Fibroblast of mammary gland (primary cell): Measurements from ENCODE around the gene DENND6B.

ENCODE experiments used
- DNase-seq: peaks from one replicate; pipeline ENCODE4 v3.0.0-alpha.2; 2010; ENCODE audit warnings: low read depth
- H3K4me3 ChIP-seq: 2 replicates; pipeline ENCODE4 v1.5.1; 2011; ENCODE audit warnings: low read depth, mild to moderate bottlenecking, low read length, moderate library complexity; ENCODE audit not compliant: control insufficient read depth
- TF ChIP-seq, protein P1 (sequence below): conservative IDR thresholded peaks from 2 replicates; pipeline ENCODE4 v1.5.1; 2011; ENCODE audit warnings: low read depth, low read length, inconsistent platforms; ENCODE audit not compliant: control insufficient read depth, insufficient read depth

The DENND6B gene

DNA sequence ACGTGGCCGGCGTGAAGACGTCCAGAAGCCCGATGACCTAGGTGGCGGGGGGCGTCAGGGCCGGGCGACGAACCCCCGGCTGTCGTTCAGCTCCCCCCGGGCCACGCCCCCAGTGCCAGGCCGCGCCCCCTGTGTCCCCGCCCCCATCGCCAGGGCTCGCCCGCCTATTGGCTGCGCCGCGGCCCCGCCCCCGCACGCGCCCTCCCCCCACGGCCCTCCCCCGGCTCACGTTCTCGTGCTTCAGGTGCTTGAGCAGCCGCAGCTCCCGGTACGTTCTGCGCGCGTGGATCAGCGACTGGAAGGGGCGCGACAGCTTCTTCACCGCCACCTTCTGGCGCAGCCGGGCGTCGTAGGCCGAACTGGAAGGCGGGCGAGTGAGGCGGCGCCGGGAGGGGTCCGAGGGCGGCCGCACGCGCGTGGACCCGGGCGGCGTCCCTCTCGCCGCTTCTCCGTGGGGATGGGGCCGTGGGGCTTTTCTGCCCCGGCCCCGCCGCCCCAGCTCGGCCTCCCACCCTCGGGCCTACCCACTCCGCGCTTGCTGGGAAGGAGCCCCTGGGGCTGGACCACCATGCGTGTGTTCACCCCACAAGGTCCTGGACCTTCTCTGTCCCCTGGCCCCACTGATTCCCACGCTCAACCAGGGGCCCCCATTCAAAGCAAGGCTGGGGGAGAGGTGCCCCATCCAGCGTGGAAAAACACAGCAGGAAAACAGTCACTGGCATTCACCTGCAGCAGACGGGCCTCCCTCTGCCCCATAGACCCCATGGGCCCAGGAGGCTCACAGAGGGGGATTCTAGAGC is 59.0 kb downstream of the DENND6B start:
- TF ChIP-seq, protein P1, sequence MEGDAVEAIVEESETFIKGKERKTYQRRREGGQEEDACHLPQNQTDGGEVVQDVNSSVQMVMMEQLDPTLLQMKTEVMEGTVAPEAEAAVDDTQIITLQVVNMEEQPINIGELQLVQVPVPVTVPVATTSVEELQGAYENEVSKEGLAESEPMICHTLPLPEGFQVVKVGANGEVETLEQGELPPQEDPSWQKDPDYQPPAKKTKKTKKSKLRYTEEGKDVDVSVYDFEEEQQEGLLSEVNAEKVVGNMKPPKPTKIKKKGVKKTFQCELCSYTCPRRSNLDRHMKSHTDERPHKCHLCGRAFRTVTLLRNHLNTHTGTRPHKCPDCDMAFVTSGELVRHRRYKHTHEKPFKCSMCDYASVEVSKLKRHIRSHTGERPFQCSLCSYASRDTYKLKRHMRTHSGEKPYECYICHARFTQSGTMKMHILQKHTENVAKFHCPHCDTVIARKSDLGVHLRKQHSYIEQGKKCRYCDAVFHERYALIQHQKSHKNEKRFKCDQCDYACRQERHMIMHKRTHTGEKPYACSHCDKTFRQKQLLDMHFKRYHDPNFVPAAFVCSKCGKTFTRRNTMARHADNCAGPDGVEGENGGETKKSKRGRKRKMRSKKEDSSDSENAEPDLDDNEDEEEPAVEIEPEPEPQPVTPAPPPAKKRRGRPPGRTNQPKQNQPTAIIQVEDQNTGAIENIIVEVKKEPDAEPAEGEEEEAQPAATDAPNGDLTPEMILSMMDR: no peak
- peak overlapping the region; percentile 16 for H3K4me3 ChIP-seq
- peak; percentile 27 for DNase-seq

DNA sequence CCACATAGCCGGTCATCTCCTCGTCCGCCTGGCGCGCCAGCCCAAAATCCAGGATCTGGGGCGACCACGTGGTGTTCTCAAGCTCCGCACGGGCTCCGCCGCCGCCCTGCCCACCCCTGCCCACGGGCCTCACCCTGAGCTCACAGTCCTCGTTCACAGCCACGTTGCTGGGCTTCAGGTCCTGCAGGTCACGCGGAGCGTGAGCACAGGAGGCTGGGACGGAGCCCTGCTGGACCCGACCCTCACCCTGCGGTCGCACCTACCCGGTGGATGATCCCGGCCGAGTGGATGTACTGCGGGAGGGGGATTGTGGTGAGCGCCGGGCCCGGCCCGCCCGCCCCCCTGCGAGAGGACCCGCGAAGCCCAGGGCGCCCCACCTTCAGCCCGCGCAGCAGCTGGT is 59.8 kb downstream of the DENND6B start:
- no peak overlapping the region for H3K4me3 ChIP-seq
- no peak for DNase-seq
- TF ChIP-seq, protein P1: no peak

DNA sequence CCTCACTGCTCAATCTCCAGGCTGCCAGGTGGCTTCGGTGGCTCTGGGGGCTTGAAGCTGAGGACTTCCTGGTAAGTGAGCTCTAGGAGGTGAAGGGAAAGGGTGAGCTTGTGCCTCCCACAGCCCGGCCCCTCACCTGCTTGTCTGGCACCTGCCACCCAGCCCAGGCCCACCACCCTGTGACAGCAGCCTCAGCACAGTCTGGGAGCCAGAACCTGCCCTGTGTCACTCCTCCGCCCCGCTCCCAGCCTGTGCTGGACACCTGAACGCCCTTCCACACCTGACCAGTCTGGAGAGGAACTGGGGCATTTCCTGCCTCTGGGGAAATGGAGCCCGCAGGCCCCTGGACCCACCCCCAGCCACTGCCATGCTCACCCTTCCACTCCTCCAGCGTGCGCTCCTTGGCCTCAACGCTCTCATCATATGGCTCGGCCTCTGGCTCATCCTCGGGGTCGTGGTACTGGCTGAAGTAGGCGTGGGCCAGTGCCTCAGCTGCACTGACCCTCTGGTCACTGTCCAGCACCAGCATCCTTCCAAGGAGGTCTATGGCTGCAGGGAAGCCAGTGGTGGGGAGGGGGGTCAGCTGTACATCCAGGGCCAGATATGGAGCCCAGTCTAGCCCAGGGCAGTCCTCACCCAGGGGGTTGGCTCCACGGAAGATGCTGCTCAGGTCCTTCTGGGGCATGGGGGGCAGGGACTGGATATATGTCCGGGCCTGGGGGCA is 61.7 kb downstream of the DENND6B start:
- DNase-seq: no peak
- H3K4me3 ChIP-seq: no peak overlapping the region
- TF ChIP-seq, protein P1: no peak

DNA sequence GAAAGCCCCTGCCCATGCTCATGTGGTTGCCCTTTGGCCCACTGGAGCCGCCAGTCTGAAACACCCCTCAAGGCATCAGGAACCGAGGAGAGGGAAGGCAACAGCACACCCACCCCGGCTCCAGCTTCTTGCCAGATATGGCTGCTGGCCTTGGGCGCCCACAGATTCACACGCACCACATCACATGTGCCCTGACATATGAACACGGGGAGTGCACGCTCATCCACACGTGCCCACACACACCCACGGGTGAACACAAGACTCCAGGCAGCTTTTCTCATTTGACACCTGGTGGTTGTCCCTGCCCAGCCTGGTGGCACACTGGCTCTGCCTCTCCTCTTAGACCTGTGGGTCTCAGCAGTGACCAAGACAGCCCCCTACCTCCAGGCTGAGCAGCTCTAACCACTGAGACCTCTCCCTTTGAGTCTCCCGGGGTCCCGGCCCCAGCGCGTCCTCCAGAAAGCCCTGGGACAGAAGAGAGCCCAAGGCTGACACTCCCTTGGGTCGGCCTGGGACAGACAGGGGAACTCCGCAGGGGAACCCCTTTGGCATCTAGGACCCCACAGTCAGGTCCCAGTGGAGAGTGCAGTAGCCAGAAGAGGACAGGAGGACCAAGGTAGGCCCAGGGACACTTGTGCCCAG is 62.6 kb downstream of the DENND6B start:
- TF ChIP-seq, protein P1: no peak
- no peak for DNase-seq
- no peak overlapping the region for H3K4me3 ChIP-seq

DNA sequence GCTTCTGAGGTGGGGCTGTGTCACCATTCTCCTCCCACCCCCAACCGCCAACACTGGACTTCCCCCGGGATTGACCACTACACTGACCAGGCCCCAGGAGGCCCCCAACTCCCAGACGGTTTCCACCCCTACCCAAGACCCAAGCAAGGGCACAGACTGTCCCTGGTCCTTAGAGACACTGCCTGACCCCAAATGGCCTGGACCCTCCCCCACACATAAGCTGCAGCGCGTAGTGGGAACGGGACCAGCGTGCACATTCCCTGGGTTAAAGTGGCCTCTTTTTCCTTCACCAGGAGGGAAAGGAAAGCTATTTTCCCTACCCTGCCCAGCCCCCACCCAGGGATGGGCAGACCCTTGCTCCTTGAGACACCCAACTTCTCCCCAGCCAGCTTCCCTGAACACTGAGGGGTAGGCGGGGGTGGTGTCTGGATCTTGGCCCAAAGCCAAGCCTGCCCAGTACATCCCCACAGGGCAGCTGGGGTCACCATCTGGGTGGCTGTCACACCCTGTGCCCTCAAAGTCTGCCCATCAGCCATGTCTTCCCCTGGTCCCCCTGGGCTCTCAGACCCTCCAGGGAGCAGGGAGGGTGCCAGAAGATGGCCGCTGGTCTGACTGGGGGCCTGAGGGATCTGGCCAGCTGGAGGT is 63.7 kb downstream of the DENND6B start:
- TF ChIP-seq, protein P1: no peak
- DNase-seq: no peak
- H3K4me3 ChIP-seq: no peak overlapping the region

DNA sequence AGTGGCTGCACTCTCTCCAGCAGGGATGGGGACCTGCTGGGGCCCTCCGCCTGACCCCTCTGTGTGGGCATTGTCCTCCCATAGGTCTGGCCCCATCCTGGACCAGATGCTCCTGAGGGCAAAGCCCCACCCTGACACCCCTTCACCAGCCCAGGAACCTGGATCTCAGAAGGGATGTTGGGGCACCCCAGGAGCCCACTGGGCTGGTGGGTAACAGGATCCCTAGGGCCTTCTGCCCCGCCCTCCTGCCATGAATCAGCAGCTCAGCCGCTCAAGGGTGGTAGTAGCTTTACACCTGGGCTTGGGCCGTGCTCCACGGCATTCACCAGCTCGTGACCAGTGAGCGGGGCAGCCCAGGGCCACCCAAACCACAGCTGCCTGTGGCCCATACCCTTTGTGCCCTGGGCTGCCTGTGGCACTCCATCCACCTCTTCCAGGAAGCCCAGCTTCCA is 64.3 kb downstream of the DENND6B start:
- DNase-seq: peak; percentile 10
- TF ChIP-seq, protein P1: no peak
- H3K4me3 ChIP-seq: no peak overlapping the region
